Measurements from ENCODE around the gene FBXL20. TPM values are rescaled to one million over a fixed set of nuclear protein-coding genes. Genes with fewer than 3 reads are reported as not detected.

Gene FBXL20
- total RNA-seq, 1 experiment from 2014 or later: 17.2 TPM

- Histone ChIP-seq H3K4me2 (ENCODE audit: low read length) (no peak overlapping the region), H3K36me3 (ENCODE audit: control insufficient read depth in 1 of 2, insufficient read depth in 2 of 2, low read length in 2 of 2) (no peaks in the 10 kb centered on the region), H3K27me3 (ENCODE audit: insufficient read depth, low read length) (no peaks in the 10 kb centered on the region), H3K4me3 (replicated peaks in 1 of 2; ENCODE audit: low read depth in 1 of 2, low read length in 2 of 2) (no peak overlapping the region), H3K9me2 (ENCODE audit: insufficient read depth) (no peaks in the 10 kb centered on the region), H3K4me1 (ENCODE audit: control insufficient read depth in 1 of 2, insufficient read depth in 2 of 2, low read length in 2 of 2) (peaks cover 0 to 5% of the 10 kb centered on the region in 2 experiments; a peak in 1 of 4 replicates), H4K20me1 (ENCODE audit: insufficient read depth) (no peaks in the 10 kb centered on the region), H3K9me3 (ENCODE audit: control insufficient read depth in 1 of 2, insufficient read depth in 1 of 2, low read depth in 1 of 2, low read length in 2 of 2) (no peaks in the 10 kb centered on the region), H2AFZ (ENCODE audit: low read depth, low read length, poor library complexity, severe bottlenecking) (no peak overlapping the region), H3K79me2 (ENCODE audit: insufficient read depth, low read length) (no peaks in the 10 kb centered on the region), H3K27ac (ENCODE audit: low read depth, low read length) (no peak overlapping the region), H3K9ac (ENCODE audit: low read length) (no peak overlapping the region)
- RAD21 ChIA-PET (ENCODE audit: low non-redundant PET in 1 of 2, low total read pairs in 2 of 2, uncharacterized antibody in 2 of 2, unreplicated experiment in 2 of 2): no interaction called here
- no peak for ATAC-seq
- TF ChIP-seq ELF1 (IDR thresholded peaks at IDR 0.05; ENCODE audit: borderline replicate concordance, low read depth) (no peak), RAD21 (IDR thresholded peaks at IDR 0.05; ENCODE audit: low read depth) (no peak), ZFX (IDR thresholded peaks at IDR 0.05) (no peak), CTCF (IDR thresholded peaks at IDR 0.05 in 2 of 3, conservative IDR thresholded peaks at IDR 0.05 in 1 of 3; ENCODE audit: borderline replicate concordance in 1 of 3, insufficient read depth in 1 of 3, low read depth in 2 of 3, low read length in 2 of 3) (no peak), YY1 (IDR thresholded peaks at IDR 0.05; ENCODE audit: extremely low read depth, insufficient replicate concordance, low read depth, low read length) (no peak), SRF (IDR thresholded peaks at IDR 0.05; ENCODE audit: low read depth) (no peak), ZBTB33 (IDR thresholded peaks at IDR 0.05; ENCODE audit: extremely low read depth, insufficient replicate concordance, low read length) (no peak), EGR1 (IDR thresholded peaks at IDR 0.05; ENCODE audit: low read depth) (no peak)
- intact Hi-C loops (cut with micrococcal nuclease): no loop called here
- no TSS peak for BruUV-seq (replicated peaks)
- POLR2A ChIA-PET: no interaction called here
- CTCF ChIA-PET: no interaction called here
- no peak for DNase-seq (ENCODE audit: low read depth, low spot score)
Observed at GRCh38 chr17:39380144-39380543, 21.3 kb downstream of the FBXL20 start.

All from HCT116 (cell line).